Neuronal stem cell (in vitro differentiated cells): ENCODE results near the gene ZC2HC1C.

Experiments used
- DNase-seq: peaks from one replicate; pipeline ENCODE4 v3.0.0-alpha.2; 2013; ENCODE audit warnings: low spot score
- H2AFZ ChIP-seq: one replicate; pipeline ENCODE4 v1.6.1; 2013; ENCODE audit warnings: mild to moderate bottlenecking, low read length, inconsistent platforms
- H2AK5ac ChIP-seq: 2 replicates; pipeline ENCODE4 v1.6.1; 2013; ENCODE audit warnings: low read depth, mild to moderate bottlenecking, inconsistent platforms, low read length, moderate library complexity, mixed read lengths
- H2BK120ac ChIP-seq: 2 replicates; pipeline ENCODE4 v1.6.1; 2013; ENCODE audit warnings: low read depth, mild to moderate bottlenecking, inconsistent platforms, low read length, moderate library complexity, mixed read lengths
- H2BK12ac ChIP-seq: one replicate; pipeline ENCODE4 v1.6.1; 2013; ENCODE audit warnings: low read length, inconsistent platforms
- H2BK15ac ChIP-seq: 2 replicates; pipeline ENCODE4 v1.6.1; 2013; ENCODE audit warnings: mild to moderate bottlenecking, low read length, inconsistent platforms, mixed read lengths
- H2BK5ac ChIP-seq: one replicate; pipeline ENCODE4 v1.6.1; 2013; ENCODE audit warnings: inconsistent platforms, mild to moderate bottlenecking, low read length, moderate library complexity
- H3K14ac ChIP-seq: one replicate; pipeline ENCODE4 v1.6.1; 2013; ENCODE audit warnings: low read length, inconsistent platforms
- H3K18ac ChIP-seq: 2 replicates; pipeline ENCODE4 v1.6.1; 2013; ENCODE audit warnings: low read length, inconsistent platforms
- H3K23ac ChIP-seq: 2 replicates; pipeline ENCODE4 v1.6.1; 2013; ENCODE audit warnings: low read depth, mild to moderate bottlenecking, mixed read lengths, low read length, inconsistent platforms; ENCODE audit not compliant: poor library complexity
- H3K27ac ChIP-seq: replicated peaks from 3 replicates; pipeline ENCODE4 v1.5.1; 2013; ENCODE audit warnings: low read length, inconsistent platforms
- H3K27me3 ChIP-seq, 3 experiments: 2 replicates each; pipeline ENCODE4 v1.6.1; 2013; ENCODE audit warnings: low read length in 3 of 3, mild to moderate bottlenecking in 2 of 3, inconsistent platforms in 1 of 3, low read depth in 1 of 3, mixed read lengths in 1 of 3, moderate library complexity in 1 of 3; ENCODE audit not compliant: control insufficient read depth in 3 of 3, insufficient read depth in 3 of 3
- H3K36me3 ChIP-seq, 2 donors: replicated peaks in 1 of 2; 2 replicates each; pipeline ENCODE4 v1.6.1; 2013; ENCODE audit warnings: low read length in 2 of 2; ENCODE audit not compliant: control insufficient read depth in 2 of 2, insufficient read depth in 2 of 2
- H3K4ac ChIP-seq: 2 replicates; pipeline ENCODE4 v1.6.1; 2013; ENCODE audit warnings: inconsistent platforms, mild to moderate bottlenecking, low read length, moderate library complexity
- H3K4me1 ChIP-seq, 2 donors: 1 replicate in 1 of 2; 2 replicates in 1 of 2; pipeline ENCODE4 v1.6.1; 2013; ENCODE audit warnings: low read length in 2 of 2, low read depth in 1 of 2; ENCODE audit not compliant: control insufficient read depth in 2 of 2, insufficient read depth in 1 of 2
- H3K4me2 ChIP-seq: one replicate; pipeline ENCODE4 v1.6.1; 2013; ENCODE audit warnings: mild to moderate bottlenecking, low read length, inconsistent platforms; ENCODE audit not compliant: insufficient read depth, poor library complexity, severe bottlenecking
- H3K4me3 ChIP-seq, 2 donors: 2 replicates each; pipeline ENCODE4 v1.5.1; 2013; ENCODE audit warnings: low read length in 2 of 2, mild to moderate bottlenecking in 2 of 2, inconsistent platforms in 1 of 2, moderate library complexity in 1 of 2
- H3K79me1 ChIP-seq: one replicate; pipeline ENCODE4 v1.6.1; 2013; ENCODE audit warnings: low read depth, mild to moderate bottlenecking, inconsistent platforms, low read length, moderate library complexity
- H3K9ac ChIP-seq: one replicate; pipeline ENCODE4 v1.6.1; 2013; ENCODE audit warnings: mild to moderate bottlenecking, low read depth, low read length, inconsistent platforms; ENCODE audit not compliant: poor library complexity
- H3K9me3 ChIP-seq, 2 donors: replicated peaks in 1 of 2; 2 replicates each; pipeline versions ENCODE3 to v1.6.1; 2013; ENCODE audit warnings: low read length in 2 of 2, mild to moderate bottlenecking in 2 of 2, inconsistent platforms in 1 of 2, low read depth in 1 of 2, mixed read lengths in 1 of 2, moderate library complexity in 1 of 2; ENCODE audit not compliant: control insufficient read depth in 2 of 2, insufficient read depth in 1 of 2
- H4K8ac ChIP-seq: one replicate; pipeline ENCODE4 v1.6.1; 2013; ENCODE audit warnings: low read depth, mild to moderate bottlenecking, inconsistent platforms, low read length, moderate library complexity
- H4K91ac ChIP-seq: one replicate; pipeline ENCODE4 v1.6.1; 2013; ENCODE audit warnings: low read length, low read depth, mild to moderate bottlenecking, inconsistent platforms; ENCODE audit not compliant: poor library complexity
- WGBS, 2 donors: extraction: QIAGEN DNeasy Blood & Tissue Kit; methylation state at CpG; one replicate each; pipeline ENCODE4 v1.1.7; 2013; ENCODE audit warnings: missing lambda C conversion rate in 2 of 2, mixed read lengths in 1 of 2; ENCODE audit not compliant: insufficient read length in 2 of 2, insufficient replicate concordance in 1 of 2; ENCODE audit errors: extremely low coverage in 2 of 2; 5-methylcytosine and 5-hydroxymethylcytosine counted together

Gene ZC2HC1C

GRCh38 chr14:75098682-75099081, 29.2 kb downstream of the ZC2HC1C start:
- no peak overlapping the region for H3K23ac ChIP-seq
- H2BK12ac ChIP-seq, result no peak overlapping the region
- no peak overlapping the region for H3K9ac ChIP-seq
- no peak overlapping the region for H3K4me2 ChIP-seq
- H3K4me1 ChIP-seq, result peaks cover 0 to 4% of the 10 kb centered on the region in 2 donors
- no peaks in the 10 kb centered on the region for H3K27me3 ChIP-seq
- no peak overlapping the region for H2AFZ ChIP-seq
- no peak for DNase-seq
- H3K9me3 ChIP-seq, result no peaks in the 10 kb centered on the region
- H3K4ac ChIP-seq, result no peak overlapping the region
- no peak overlapping the region for H4K91ac ChIP-seq
- WGBS, 2 donors, result no CpG with 5 or more reads among the region's 1 CpG
- H3K27ac ChIP-seq, result no peak overlapping the region
- H3K14ac ChIP-seq, result no peak overlapping the region
- peaks cover 20 to 72% of the 10 kb centered on the region in 2 donors for H3K36me3 ChIP-seq
- H3K18ac ChIP-seq, result no peak overlapping the region
- no peak overlapping the region for H4K8ac ChIP-seq
- no peak overlapping the region for H3K4me3 ChIP-seq
- no peaks in the 10 kb centered on the region for H3K79me1 ChIP-seq
- no peak overlapping the region for H2BK15ac ChIP-seq
- no peak overlapping the region for H2AK5ac ChIP-seq
- H2BK120ac ChIP-seq, result no peak overlapping the region
- no peak overlapping the region for H2BK5ac ChIP-seq

GRCh38 chr14:75101491-75101890, 32.0 kb downstream of the ZC2HC1C start:
- Histone ChIP-seq H3K4ac (no peak overlapping the region), H3K9ac (no peak overlapping the region), H2BK15ac (no peak overlapping the region), H2BK120ac (no peak overlapping the region), H3K27ac (no peak overlapping the region), H3K36me3 (peaks cover 26 to 70% of the 10 kb centered on the region in 2 donors), H2AFZ (no peak overlapping the region), H3K14ac (no peak overlapping the region), H2BK12ac (no peak overlapping the region), H3K9me3 (no peaks in the 10 kb centered on the region), H3K79me1 (no peaks in the 10 kb centered on the region), H2AK5ac (no peak overlapping the region), H3K4me1 (peaks cover 0 to 4% of the 10 kb centered on the region in 2 donors), H3K23ac (no peak overlapping the region), H4K8ac (no peak overlapping the region), H3K27me3 (no peaks in the 10 kb centered on the region), H4K91ac (no peak overlapping the region), H3K18ac (no peak overlapping the region), H3K4me2 (no peak overlapping the region), H2BK5ac (no peak overlapping the region), H3K4me3 (no peak overlapping the region)
- no peak for DNase-seq
- WGBS, 2 donors, result no CpG with 5 or more reads among the region's 4 CpGs

GRCh38 chr14:75107186-75107585, 37.7 kb downstream of the ZC2HC1C start:
- H2BK5ac ChIP-seq, result no peak overlapping the region
- H3K4me1 ChIP-seq, result no peaks in the 10 kb centered on the region
- H2AFZ ChIP-seq, result no peak overlapping the region
- H3K27me3 ChIP-seq, result no peaks in the 10 kb centered on the region
- H3K27ac ChIP-seq, result no peak overlapping the region
- peaks cover 31 to 78% of the 10 kb centered on the region in 2 donors for H3K36me3 ChIP-seq
- no peaks in the 10 kb centered on the region for H3K9me3 ChIP-seq
- H3K14ac ChIP-seq, result no peak overlapping the region
- no peak overlapping the region for H3K9ac ChIP-seq
- H3K4me3 ChIP-seq, result no peak overlapping the region
- no peak for DNase-seq
- no peak overlapping the region for H3K4ac ChIP-seq
- H2AK5ac ChIP-seq, result no peak overlapping the region
- no peak overlapping the region for H3K4me2 ChIP-seq
- H4K91ac ChIP-seq, result no peak overlapping the region
- no peak overlapping the region for H3K18ac ChIP-seq
- H2BK12ac ChIP-seq, result no peak overlapping the region
- H2BK15ac ChIP-seq, result no peak overlapping the region
- H2BK120ac ChIP-seq, result no peak overlapping the region
- H3K79me1 ChIP-seq, result no peaks in the 10 kb centered on the region
- H3K23ac ChIP-seq, result no peak overlapping the region
- H4K8ac ChIP-seq, result no peak overlapping the region
- WGBS, 2 donors, result no CpG with 5 or more reads among the region's 3 CpGs

GRCh38 chr14:75109877-75110276, 40.4 kb downstream of the ZC2HC1C start:
- Histone ChIP-seq H3K4me2 (no peak overlapping the region), H3K27ac (no peak overlapping the region), H3K27me3 (no peaks in the 10 kb centered on the region), H3K36me3 (peaks cover 41 to 91% of the 10 kb centered on the region in 2 donors), H3K18ac (no peak overlapping the region), H3K4me3 (no peak overlapping the region), H2BK120ac (no peak overlapping the region), H3K23ac (no peak overlapping the region), H3K14ac (no peak overlapping the region), H4K8ac (no peak overlapping the region), H2BK5ac (no peak overlapping the region), H3K79me1 (no peaks in the 10 kb centered on the region), H2AFZ (no peak overlapping the region), H2BK12ac (no peak overlapping the region), H2BK15ac (no peak overlapping the region), H4K91ac (no peak overlapping the region), H2AK5ac (no peak overlapping the region), H3K4ac (no peak overlapping the region), H3K9ac (no peak overlapping the region), H3K9me3 (no peaks in the 10 kb centered on the region), H3K4me1 (no peaks in the 10 kb centered on the region)
- no peak for DNase-seq
- WGBS, 2 donors, result no CpG with 5 or more reads among the region's 2 CpGs
